Measurements from ENCODE around the gene MSI2.

GRCh38 chr17:57271821-57272220 is 15.5 kb downstream of the MSI2 start:
- TF ChIP-seq EZH2phosphoT487 (IDR thresholded peaks at IDR 0.05; ENCODE audit: borderline replicate concordance) (no peak), CTCF (conservative IDR thresholded peaks at IDR 0.05; ENCODE audit: low read length) (no peak)
